Measurements from ENCODE around the gene TXN2. TPM values are rescaled to one million over a fixed set of nuclear protein-coding genes. Genes with fewer than 3 reads are reported as not detected.
"Not testable (repeated sequence)": the region's sequence is repeated elsewhere in the genome, so short reads cannot be mapped to it uniquely, and the experiment has no call there.

Gene TXN2
- total RNA-seq, 1 experiment from 2014 or later, result 99.4 TPM

GRCh38 chr22:36461665-36462649 lies 19.5 kb downstream of the TXN2 start:
- in situ Hi-C loops (cut with HindIII; ENCODE audit: low sequenced_read_pairs), result no loop called here

GRCh38 chr22:36460202-36460601 lies 21.2 kb downstream of the TXN2 start:
- in situ Hi-C loops (cut with HindIII; ENCODE audit: low sequenced_read_pairs), result no loop called here
- no peak for DNase-seq (ENCODE audit: low spot score)

More at GRCh38 chr22:36461665-36462649, 19.5 kb downstream of the TXN2 start:
- no peak for DNase-seq (ENCODE audit: low spot score)

- in situ Hi-C loops (cut with HindIII; ENCODE audit: low sequenced_read_pairs), result no loop called here
Measured at GRCh38 chr22:36457688-36458450, 23.6 kb downstream of the TXN2 start.

GRCh38 chr22:36456464-36456845 lies 25.0 kb downstream of the TXN2 start:
- no peak for DNase-seq (ENCODE audit: low spot score)
- in situ Hi-C loops (cut with HindIII; ENCODE audit: low sequenced_read_pairs), result no loop called here

More at GRCh38 chr22:36457688-36458450, 23.6 kb downstream of the TXN2 start:
- DNase-seq (ENCODE audit: low spot score), result no peak

GRCh38 chr22:36455571-36456463 lies 25.6 kb downstream of the TXN2 start:
- DNase-seq (ENCODE audit: low spot score), result peak; percentile 58
- in situ Hi-C loops (cut with HindIII; ENCODE audit: low sequenced_read_pairs), result no loop called here

GRCh38 chr22:36454916-36455570 lies 26.4 kb downstream of the TXN2 start:
- DNase-seq (ENCODE audit: low spot score), result peak; percentile 90
- in situ Hi-C loops (cut with HindIII; ENCODE audit: low sequenced_read_pairs), result no loop called here

GRCh38 chr22:36453855-36454378 lies 27.5 kb downstream of the TXN2 start:
- DNase-seq (ENCODE audit: low spot score), result no peak
- in situ Hi-C loops (cut with HindIII; ENCODE audit: low sequenced_read_pairs), result no loop called here

GRCh38 chr22:36452978-36453607 lies 28.3 kb downstream of the TXN2 start:
- not testable (repeated sequence) for DNase-seq (ENCODE audit: low spot score)

GRCh38 chr22:36452250-36452977 lies 29.0 kb downstream of the TXN2 start:
- in situ Hi-C loops (cut with HindIII; ENCODE audit: low sequenced_read_pairs), result no loop called here
- no peak for DNase-seq (ENCODE audit: low spot score)

More at GRCh38 chr22:36452978-36453607, 28.3 kb downstream of the TXN2 start:
- in situ Hi-C loops (cut with HindIII; ENCODE audit: low sequenced_read_pairs), result not testable (repeated sequence)

GRCh38 chr22:36450923-36451322 lies 30.5 kb downstream of the TXN2 start:
- in situ Hi-C loops (cut with HindIII; ENCODE audit: low sequenced_read_pairs); DNase-seq (ENCODE audit: low spot score): not testable (repeated sequence)

- in situ Hi-C loops (cut with HindIII; ENCODE audit: low sequenced_read_pairs), result no loop called here
- DNase-seq (ENCODE audit: low spot score), result no peak
Measured at GRCh38 chr22:36449596-36450175, 31.8 kb downstream of the TXN2 start.

- in situ Hi-C loops (cut with HindIII; ENCODE audit: low sequenced_read_pairs), result no loop called here
- DNase-seq (ENCODE audit: low spot score), result no peak
Measured at GRCh38 chr22:36447632-36448031, 33.8 kb downstream of the TXN2 start.

- in situ Hi-C loops (cut with HindIII; ENCODE audit: low sequenced_read_pairs), result no loop called here
- no peak for DNase-seq (ENCODE audit: low spot score)
Measured at GRCh38 chr22:36445158-36445668, 36.2 kb downstream of the TXN2 start.

- DNase-seq (ENCODE audit: low spot score), result no peak
- in situ Hi-C loops (cut with HindIII; ENCODE audit: low sequenced_read_pairs), result no loop called here
Measured at GRCh38 chr22:36443198-36443770, 38.2 kb downstream of the TXN2 start.

- in situ Hi-C loops (cut with HindIII; ENCODE audit: low sequenced_read_pairs), result no loop called here
- DNase-seq (ENCODE audit: low spot score), result no peak
Measured at GRCh38 chr22:36442506-36443197, 38.8 kb downstream of the TXN2 start.
